SK-N-SH (cell line): ENCODE results near the gene GPR32. TPM values are rescaled to one million over a fixed set of nuclear protein-coding genes. Genes with fewer than 3 reads are reported as not detected.

Source experiments
- CTCF ChIA-PET: fragments of 300-600, 350-600 bp; formaldehyde crosslinking; extraction: SDS; loops from one replicate; lab custom pipeline; 2021; lab: Yijun Ruan, JAX
- POLR2A ChIA-PET: fragments of 350-600 bp; sonication (Branson Sonifier 250); formaldehyde crosslinking; extraction: SDS; loops from one replicate; lab custom pipeline; 2020; ENCODE audit warnings: antibody characterized with exemption, inconsistent platforms; lab: Yijun Ruan, JAX
- DNase-seq: peaks from one replicate; pipeline ENCODE4 v3.0.0; 2012
- H2AFZ ChIP-seq: fragments of 200-600 bp; sonication (generic); 2 replicates; pipeline ENCODE4 v1.8.1; 2016; ENCODE audit warnings: antibody characterized with exemption, mild to moderate bottlenecking, low read depth
- H3F3A ChIP-seq: fragments of 200-600 bp; sonication (generic); replicated peaks from 2 replicates; pipeline ENCODE3; 2016; ENCODE audit warnings: antibody characterized with exemption, mild to moderate bottlenecking; ENCODE audit not compliant: insufficient read depth
- H3K27ac ChIP-seq, 2 experiments: fragments of 200-500 bp in 1 of 2; fragments of 200-600 bp in 1 of 2; sonication (Bioruptor generic) in 1 of 2; sonication (generic), shearing (Covaris generic) in 1 of 2; 2 replicates each; pipeline versions ENCODE4 v1.5.1 to v1.6.1; 2014 to 2016; ENCODE audit warnings: low read depth in 2 of 2, inconsistent platforms in 1 of 2, low read length in 1 of 2, mild to moderate bottlenecking in 1 of 2, mixed read lengths in 1 of 2
- H3K27me3 ChIP-seq: fragments of 200-600 bp; sonication (generic), shearing (Covaris generic); 2 replicates; pipeline ENCODE4 v1.6.1; 2016; ENCODE audit warnings: mixed run types; ENCODE audit not compliant: insufficient read depth
- H3K36me3 ChIP-seq, 2 experiments: fragments of 200-500 bp in 1 of 2; fragments of 200-600 bp in 1 of 2; sonication (Bioruptor generic) in 1 of 2; sonication (generic) in 1 of 2; replicated peaks in 1 of 2; 2 replicates each; pipeline versions ENCODE3 to v1.5.1; 2014 to 2016; ENCODE audit warnings: low read length in 1 of 2, mild to moderate bottlenecking in 1 of 2; ENCODE audit not compliant: insufficient read depth in 2 of 2, control insufficient read depth in 1 of 2
- H3K4me1 ChIP-seq, 2 experiments: fragments of 200-500 bp in 1 of 2; fragments of 200-600 bp in 1 of 2; sonication (Bioruptor generic) in 1 of 2; sonication (generic), shearing (Covaris generic) in 1 of 2; 2 replicates each; pipeline versions ENCODE4 v1.5.1 to v1.6.1; 2014 to 2016; ENCODE audit warnings: low read depth in 1 of 2, low read length in 1 of 2, mixed run types in 1 of 2; ENCODE audit not compliant: insufficient read depth in 2 of 2, control insufficient read depth in 1 of 2
- H3K4me2 ChIP-seq: fragments of 200-600 bp; sonication (generic), shearing (Covaris generic); 2 replicates; pipeline ENCODE4 v1.6.1; 2017; ENCODE audit warnings: mixed run types
- H3K4me3 ChIP-seq, 2 experiments: fragments of 200-500 bp in 1 of 2; fragments of 200-600 bp in 1 of 2; sonication (Bioruptor generic) in 1 of 2; sonication (generic), shearing (Covaris generic) in 1 of 2; 2 replicates each; pipeline versions ENCODE4 v1.5.1 to v1.8.1; 2014 to 2016; ENCODE audit warnings: low read depth in 2 of 2, inconsistent platforms in 1 of 2, low read length in 1 of 2, mild to moderate bottlenecking in 1 of 2, mixed read lengths in 1 of 2, moderate library complexity in 1 of 2
- H3K79me2 ChIP-seq: fragments of 200-600 bp; sonication (generic); 2 replicates; pipeline ENCODE4 v1.8.1; 2017; ENCODE audit warnings: mild to moderate bottlenecking; ENCODE audit not compliant: insufficient read depth
- H3K9ac ChIP-seq: fragments of 200-600 bp; sonication (generic); 2 replicates; pipeline ENCODE4 v1.6.1; 2017; ENCODE audit warnings: mixed run types
- H3K9me2 ChIP-seq: fragments of 200-600 bp; sonication (generic); 2 replicates; pipeline ENCODE4 v1.6.1; 2017; ENCODE audit warnings: mixed run types
- H3K9me3 ChIP-seq: fragments of 200-600 bp; sonication (generic); 2 replicates; pipeline ENCODE4 v1.6.1; 2017; ENCODE audit warnings: mixed run types, mild to moderate bottlenecking, moderate library complexity
- H4K20me1 ChIP-seq: fragments of 200-600 bp; sonication (generic); 2 replicates; pipeline ENCODE4 v1.6.1; 2017; ENCODE audit warnings: mild to moderate bottlenecking, mixed run types; ENCODE audit not compliant: insufficient read depth
- CHD2 ChIP-seq: fragments of 150-350 bp; IDR thresholded peaks from 2 replicates; pipeline ENCODE4 v1.6.1; 2018; ENCODE audit warnings: low read length; ENCODE audit not compliant: partially characterized antibody
- EZH2phosphoT487 ChIP-seq: fragments of 200-600 bp; sonication (generic); IDR thresholded peaks from 2 replicates; pipeline ENCODE4 v1.6.1; 2017; ENCODE audit warnings: low read depth, mixed run types, mild to moderate bottlenecking, antibody characterized with exemption, moderate library complexity, borderline replicate concordance
- GATA2 ChIP-seq: sonication (generic); formaldehyde crosslinking; IDR thresholded peaks from 2 replicates; pipeline ENCODE4 v1.5.0; 2020; ENCODE audit warnings: mild to moderate bottlenecking, missing genetic modification reagents
- JUND ChIP-seq: IDR thresholded peaks from 2 replicates; pipeline ENCODE4 v1.4.0; 2012
- NRF1 ChIP-seq: IDR thresholded peaks from 2 replicates; pipeline ENCODE4 v1.6.1; 2012; ENCODE audit warnings: low read depth, mild to moderate bottlenecking, low read length
- POLR2AphosphoS5 ChIP-seq: IDR thresholded peaks from 2 replicates; pipeline ENCODE4 v1.6.1; 2012; ENCODE audit warnings: low read depth, low read length
- RXRA ChIP-seq: IDR thresholded peaks from 2 replicates; pipeline ENCODE4 v1.4.0; 2012; ENCODE audit warnings: low read depth, mild to moderate bottlenecking, borderline replicate concordance
- SMC3 ChIP-seq: IDR thresholded peaks from 2 replicates; pipeline ENCODE4 v1.6.1; 2012; ENCODE audit warnings: low read depth, low read length, improper control_type of control experiment
- TAF1 ChIP-seq: IDR thresholded peaks from 2 replicates; pipeline ENCODE4 v1.6.1; 2012; ENCODE audit warnings: low read depth, mild to moderate bottlenecking, low read length, moderate library complexity, borderline replicate concordance
- WGBS: methylation state at CpG from one replicate; pipeline ENCODE4 v1.1.6; 2017; ENCODE audit warnings: low lambda C conversion rate; 5-methylcytosine and 5-hydroxymethylcytosine counted together
- polyA plus RNA-seq, 3 experiments: library from polyadenylated mRNA; depleted of rRNA; stranded (reverse); fragments of >200 nt; gene quantifications; 2 replicates each; pipeline ENCODE4 v1.2.3, GENCODE V29; 2012
- TF ChIP-seq, protein P1 (sequence below): IDR thresholded peaks from 2 replicates; pipeline ENCODE4 v1.4.0; 2012; ENCODE audit warnings: low read depth, borderline replicate concordance
- TF ChIP-seq, protein P2 (sequence below): fragments of 200-600 bp; sonication (generic); IDR thresholded peaks from 2 replicates; pipeline ENCODE4 v1.6.1; 2017; ENCODE audit warnings: antibody characterized with exemption, mild to moderate bottlenecking, moderate library complexity

Gene GPR32
- polyA plus RNA-seq, 1 of the 3 experiments (the other 2 are of a cell fraction): not detected

DNA sequence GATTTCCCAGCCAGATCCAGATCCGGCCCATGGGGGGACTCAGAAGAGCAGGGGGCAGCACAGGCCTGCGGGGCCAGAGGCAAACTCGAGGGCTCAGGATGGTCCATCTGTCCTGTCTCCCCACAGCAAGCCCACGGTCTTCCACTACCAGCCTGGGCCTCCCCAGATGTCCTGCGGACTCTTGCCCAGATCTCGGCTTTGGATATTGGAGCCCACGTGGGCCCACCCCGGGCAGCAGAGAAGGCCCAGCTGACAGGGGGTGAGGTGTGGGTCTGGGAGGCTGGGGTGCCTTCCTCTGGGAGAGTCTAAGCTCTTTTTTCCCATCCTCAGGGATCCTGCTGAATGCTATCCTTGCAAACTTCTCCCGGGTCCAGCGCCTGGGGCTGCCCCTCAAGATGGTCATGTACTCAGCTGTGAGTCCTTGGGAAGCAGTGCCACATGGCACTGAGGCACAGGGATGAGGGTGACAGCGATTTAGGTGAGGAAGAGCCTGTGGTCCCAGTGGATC lies 23.3 kb downstream of the GPR32 start (continued):
- no peak for TF ChIP-seq EZH2phosphoT487
- TF ChIP-seq JUND: no peak
- TF ChIP-seq RXRA: no peak
- TF ChIP-seq CHD2: no peak
- TF ChIP-seq TAF1: no peak
- TF ChIP-seq SMC3: no peak

DNA sequence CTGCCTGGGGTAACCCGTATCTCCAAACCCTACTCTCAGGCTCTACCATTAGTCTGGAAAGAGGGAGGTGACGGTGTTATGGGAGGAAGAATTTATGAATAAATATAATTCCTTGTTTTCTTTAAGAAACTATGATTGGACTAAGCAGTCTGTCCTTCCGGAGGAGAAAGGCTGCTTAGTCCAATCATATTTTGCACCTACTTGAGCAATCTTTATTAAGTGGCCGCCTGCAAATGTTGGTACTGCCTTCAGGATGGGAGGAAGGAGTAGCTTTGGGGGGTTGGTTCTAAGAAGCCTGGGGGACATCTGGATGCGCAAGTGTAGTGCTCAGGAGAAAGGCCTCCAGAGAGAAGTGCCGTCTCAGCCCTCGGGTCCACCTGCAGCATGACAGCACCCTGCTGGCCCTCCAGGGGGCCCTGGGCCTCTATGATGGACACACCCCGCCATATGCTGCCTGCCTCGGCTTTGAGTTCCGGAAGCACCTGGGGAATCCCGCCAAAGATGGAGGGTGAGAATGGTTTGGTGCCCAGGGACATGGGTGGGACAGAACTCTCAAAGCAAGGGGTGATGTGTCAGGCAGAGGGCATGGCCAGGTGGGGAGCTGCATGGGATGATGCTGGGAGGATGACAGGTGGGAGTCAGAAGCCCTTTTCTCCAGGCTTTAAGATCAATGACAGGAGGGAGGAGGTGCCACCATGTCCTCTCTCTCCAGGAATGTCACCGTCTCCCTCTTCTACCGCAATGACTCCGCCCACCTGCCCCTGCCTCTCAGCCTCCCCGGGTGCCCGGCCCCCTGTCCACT lies 24.0 kb downstream of the GPR32 start:
- Histone ChIP-seq H3K79me2 (no peaks in the 10 kb centered on the region), H3K9me2 (no peaks in the 10 kb centered on the region), H3K4me1 (no peaks in the 10 kb centered on the region; a peak in 1 of 4 replicates), H2AFZ (no peak overlapping the region), H3K27ac (no peak overlapping the region), H3F3A (peaks cover 4% of the 10 kb centered on the region), H3K36me3 (peaks cover 0 to 18% of the 10 kb centered on the region in 2 experiments), H4K20me1 (peaks cover 38% of the 10 kb centered on the region), H3K9ac (no peak overlapping the region), H3K4me2 (no peak overlapping the region), H3K27me3 (no peaks in the 10 kb centered on the region), H3K4me3 (no peak overlapping the region), H3K9me3 (no peaks in the 10 kb centered on the region)
- ChIA-PET POLR2A (interaction anchor here (0.6 to 2.2 kb wide), 4 partner anchors 10 to 127 kb away, joined by 3 to 8 read pairs (median 5); no protein-coding TSS in a partner anchor), CTCF (interaction anchor here (1.1 to 3.8 kb wide), 3 partner anchors 11 to 128 kb away, joined by 4 to 27 read pairs (median 5); no protein-coding TSS in a partner anchor)
- 28% methylated on average over 15 of the region's 16 CpGs for WGBS
- peak; percentile 70 for DNase-seq
- TF ChIP-seq GATA2 (CRISPR knock-in tag): no peak
- no peak for TF ChIP-seq NRF1
- peak; percentile 4 for TF ChIP-seq CHD2

DNA sequence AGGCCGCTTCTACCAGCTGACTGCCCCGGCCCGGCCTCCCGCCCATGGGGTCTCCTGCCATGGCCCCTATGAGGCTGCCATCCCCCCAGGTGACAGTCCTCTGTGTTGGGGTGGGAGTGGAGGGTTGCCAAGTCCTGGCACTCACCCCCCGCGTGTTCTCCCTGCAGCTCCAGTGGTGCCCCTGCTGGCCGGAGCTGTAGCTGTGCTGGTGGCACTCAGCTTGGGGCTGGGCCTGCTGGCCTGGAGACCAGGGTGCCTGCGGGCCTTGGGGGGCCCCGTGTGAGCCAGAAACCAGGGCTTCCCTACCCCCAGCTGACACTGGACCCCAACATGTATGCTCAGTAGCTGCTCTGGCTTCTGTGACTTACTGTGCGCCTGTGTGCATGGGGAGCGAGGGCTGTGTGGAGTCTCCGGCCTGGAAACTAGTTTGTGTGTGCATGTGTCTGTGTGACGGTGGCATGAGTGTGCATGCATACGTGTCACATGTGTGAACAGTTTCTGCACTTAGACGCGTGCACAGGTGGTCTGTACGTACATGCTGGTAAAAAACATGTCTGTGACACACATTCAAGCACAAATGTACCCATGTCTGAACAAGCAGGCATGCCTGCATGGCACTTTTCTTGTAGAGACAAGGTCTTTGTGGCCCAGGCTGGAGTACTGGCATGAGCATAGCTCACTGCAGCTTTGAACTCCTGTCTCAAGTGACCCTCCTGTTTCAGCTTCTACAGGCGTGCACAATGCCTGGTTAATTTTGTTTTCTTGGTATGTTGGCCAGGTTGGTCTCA lies 24.8 kb downstream of the GPR32 start:
- Histone ChIP-seq H3K36me3 (peaks cover 0 to 26% of the 10 kb centered on the region in 2 experiments), H3K79me2 (peaks cover 4% of the 10 kb centered on the region; the same call in 1 of the 2 replicates), H3K27me3 (no peaks in the 10 kb centered on the region), H3K27ac (no peak overlapping the region), H3K9me3 (no peaks in the 10 kb centered on the region), H4K20me1 (peaks cover 46% of the 10 kb centered on the region), H3K4me3 (no peak overlapping the region), H3K9ac (no peak overlapping the region), H3K9me2 (no peaks in the 10 kb centered on the region), H2AFZ (no peak overlapping the region), H3F3A (peaks cover 4% of the 10 kb centered on the region), H3K4me1 (no peaks in the 10 kb centered on the region; a peak in 1 of 4 replicates), H3K4me2 (no peak overlapping the region)
- CTCF ChIA-PET: interaction anchor here (0.8 to 3.8 kb wide), 4 partner anchors 12 to 127 kb away, joined by 3 to 27 read pairs (median 4); no protein-coding TSS in a partner anchor
- WGBS: 63% methylated on average over 14 of the region's 18 CpGs
- DNase-seq: peak; percentile 57
- POLR2A ChIA-PET: interaction anchor here (0.6 to 1.5 kb wide), 3 partner anchors 9 to 122 kb away, joined by 3 to 8 read pairs (median 5); no protein-coding TSS in a partner anchor
- TF ChIP-seq CHD2 (peak; percentile 2), JUND (no peak), POLR2AphosphoS5 (peak; percentile 3; the same call in 1 of the 2 replicates)
- TF ChIP-seq, protein P1, sequence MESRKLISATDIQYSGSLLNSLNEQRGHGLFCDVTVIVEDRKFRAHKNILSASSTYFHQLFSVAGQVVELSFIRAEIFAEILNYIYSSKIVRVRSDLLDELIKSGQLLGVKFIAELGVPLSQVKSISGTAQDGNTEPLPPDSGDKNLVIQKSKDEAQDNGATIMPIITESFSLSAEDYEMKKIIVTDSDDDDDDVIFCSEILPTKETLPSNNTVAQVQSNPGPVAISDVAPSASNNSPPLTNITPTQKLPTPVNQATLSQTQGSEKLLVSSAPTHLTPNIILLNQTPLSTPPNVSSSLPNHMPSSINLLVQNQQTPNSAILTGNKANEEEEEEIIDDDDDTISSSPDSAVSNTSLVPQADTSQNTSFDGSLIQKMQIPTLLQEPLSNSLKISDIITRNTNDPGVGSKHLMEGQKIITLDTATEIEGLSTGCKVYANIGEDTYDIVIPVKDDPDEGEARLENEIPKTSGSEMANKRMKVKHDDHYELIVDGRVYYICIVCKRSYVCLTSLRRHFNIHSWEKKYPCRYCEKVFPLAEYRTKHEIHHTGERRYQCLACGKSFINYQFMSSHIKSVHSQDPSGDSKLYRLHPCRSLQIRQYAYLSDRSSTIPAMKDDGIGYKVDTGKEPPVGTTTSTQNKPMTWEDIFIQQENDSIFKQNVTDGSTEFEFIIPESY: peak; percentile 9; the same call in 1 of the 2 replicates
- TF ChIP-seq, protein P2, sequence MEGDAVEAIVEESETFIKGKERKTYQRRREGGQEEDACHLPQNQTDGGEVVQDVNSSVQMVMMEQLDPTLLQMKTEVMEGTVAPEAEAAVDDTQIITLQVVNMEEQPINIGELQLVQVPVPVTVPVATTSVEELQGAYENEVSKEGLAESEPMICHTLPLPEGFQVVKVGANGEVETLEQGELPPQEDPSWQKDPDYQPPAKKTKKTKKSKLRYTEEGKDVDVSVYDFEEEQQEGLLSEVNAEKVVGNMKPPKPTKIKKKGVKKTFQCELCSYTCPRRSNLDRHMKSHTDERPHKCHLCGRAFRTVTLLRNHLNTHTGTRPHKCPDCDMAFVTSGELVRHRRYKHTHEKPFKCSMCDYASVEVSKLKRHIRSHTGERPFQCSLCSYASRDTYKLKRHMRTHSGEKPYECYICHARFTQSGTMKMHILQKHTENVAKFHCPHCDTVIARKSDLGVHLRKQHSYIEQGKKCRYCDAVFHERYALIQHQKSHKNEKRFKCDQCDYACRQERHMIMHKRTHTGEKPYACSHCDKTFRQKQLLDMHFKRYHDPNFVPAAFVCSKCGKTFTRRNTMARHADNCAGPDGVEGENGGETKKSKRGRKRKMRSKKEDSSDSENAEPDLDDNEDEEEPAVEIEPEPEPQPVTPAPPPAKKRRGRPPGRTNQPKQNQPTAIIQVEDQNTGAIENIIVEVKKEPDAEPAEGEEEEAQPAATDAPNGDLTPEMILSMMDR: peak; percentile 23; the same call in 1 of the 2 replicates
